Effector CD4-positive, alpha-beta T cell (primary cell): Measurements from ENCODE around the gene RASGRF2.
"Not testable (repeated sequence)": the region's sequence is repeated elsewhere in the genome, so short reads cannot be mapped to it uniquely, and the experiment has no call there.

Experiments
- DNase-seq: peaks from one replicate; pipeline ENCODE4 v3.0.0-alpha.2; 2020

RASGRF2 gene

DNA sequence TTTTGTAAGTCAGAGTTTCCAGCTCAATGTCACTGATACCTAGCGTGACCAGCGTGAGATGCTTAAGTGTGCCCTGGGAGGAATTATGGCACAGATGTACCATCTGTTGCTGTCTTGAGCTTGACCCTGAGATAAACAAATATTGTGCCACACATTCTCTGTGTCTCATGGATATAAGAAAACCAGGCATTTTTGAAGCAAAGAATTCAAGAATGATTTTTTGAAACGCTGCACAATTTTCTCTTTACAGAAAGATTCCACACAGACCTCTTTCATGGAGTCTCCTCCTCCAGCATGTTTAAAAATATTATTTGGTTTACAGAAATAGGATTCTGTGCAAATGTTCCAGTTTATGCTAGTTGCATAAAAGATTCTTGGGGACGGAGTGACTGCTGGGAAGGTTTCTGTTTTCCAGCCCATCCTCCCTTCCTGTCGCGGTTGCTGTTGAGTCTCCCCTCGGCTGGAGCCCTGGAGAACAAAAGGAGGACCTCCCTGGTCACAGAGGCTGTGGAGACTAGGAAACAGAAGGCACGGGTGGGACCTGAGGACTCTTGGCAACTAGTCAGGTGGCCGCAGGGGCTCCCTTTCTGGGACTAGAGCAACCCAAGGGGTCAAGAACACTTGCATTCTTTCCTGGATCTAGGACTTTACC is 120.8 kb downstream of the RASGRF2 start:
- DNase-seq = no peak

DNA sequence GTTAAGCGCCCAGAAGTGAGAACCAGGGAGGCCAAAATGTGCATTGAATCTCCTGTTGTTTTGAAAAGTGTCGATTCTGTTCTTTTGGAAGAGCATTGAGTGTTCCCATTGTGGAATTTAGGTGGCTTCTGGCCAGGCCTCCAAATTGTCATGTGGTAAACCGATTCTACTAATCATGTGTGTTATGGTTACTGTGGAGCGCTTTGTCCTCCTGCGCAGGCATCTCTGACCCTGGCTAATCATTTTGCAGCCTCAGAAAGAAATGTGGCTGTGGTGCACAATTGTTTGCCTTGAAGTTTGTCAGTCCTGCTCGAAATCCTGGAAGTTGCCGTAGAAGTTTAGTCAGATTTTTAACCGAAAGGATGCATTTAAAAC is 121.3 kb downstream of the RASGRF2 start:
- no peak for DNase-seq

DNA sequence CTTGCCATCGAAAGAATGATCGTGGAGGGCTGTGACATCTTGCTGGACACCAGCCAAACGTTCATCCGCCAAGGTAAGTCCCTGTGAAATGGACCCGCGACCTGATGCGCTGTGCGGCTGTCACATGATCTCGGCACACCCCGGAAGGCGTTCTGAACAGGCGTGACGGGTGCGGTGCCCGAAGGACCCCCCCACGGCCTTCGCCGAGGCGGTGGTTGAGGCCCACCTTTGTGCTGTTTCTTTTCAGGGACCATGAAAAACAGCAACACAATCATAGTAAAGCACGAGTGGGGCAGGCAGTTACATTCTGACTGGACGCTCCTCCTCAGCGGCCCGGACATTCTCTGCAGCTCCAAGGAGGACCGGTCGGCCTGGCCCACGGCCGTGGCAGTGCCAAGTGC is 126.7 kb downstream of the RASGRF2 start:
- DNase-seq = no peak

DNA sequence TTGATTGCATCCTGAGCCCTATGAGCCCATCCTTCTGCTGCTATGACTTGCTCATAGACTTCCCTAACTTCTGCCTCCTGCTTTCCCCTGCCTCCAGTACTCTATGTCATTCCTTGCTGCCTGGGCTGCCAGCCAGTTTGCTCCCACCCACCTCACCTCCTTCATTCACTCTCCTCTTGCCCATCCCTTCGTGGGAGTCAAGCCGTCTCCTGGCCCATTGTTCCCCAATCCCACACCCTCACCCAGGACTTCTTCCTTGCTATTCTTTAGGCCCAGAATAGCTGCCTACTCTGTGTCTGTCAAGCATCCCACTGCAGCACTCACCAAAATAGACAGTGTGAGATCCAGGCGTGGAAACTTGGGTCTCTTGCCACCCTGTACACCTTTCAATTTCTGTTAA is 131.0 kb downstream of the RASGRF2 start:
- DNase-seq = no peak

DNA sequence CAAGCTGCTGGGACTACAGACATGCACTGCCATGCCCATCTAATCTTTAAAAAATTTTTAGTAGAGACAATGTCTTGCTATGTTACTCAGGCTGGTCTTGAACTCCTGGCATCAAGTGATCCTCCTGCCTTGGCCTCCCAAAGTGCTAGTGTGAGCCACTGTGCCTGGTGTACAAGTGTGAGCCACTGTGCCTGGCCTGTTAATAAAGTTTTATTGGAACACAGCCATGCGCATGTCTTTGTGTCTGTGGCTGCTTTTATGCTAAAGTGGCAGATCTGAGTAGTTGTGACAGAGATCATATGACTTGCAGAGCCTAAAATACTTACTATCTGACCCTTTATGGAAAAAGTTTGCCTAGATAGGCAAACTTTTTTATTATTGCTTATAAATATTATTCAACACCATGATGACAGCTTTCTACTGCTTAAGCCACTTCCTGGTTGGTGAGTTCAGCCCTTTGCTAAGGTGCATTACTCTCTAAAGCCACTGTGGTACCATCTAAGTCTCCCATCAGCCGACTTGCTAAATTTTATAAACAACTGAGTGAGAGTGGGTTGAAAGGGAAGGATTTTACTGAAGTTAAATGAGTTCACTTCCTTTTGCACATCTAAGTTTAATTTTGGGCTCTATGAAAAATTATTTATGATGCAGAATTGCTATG is 133.5 kb downstream of the RASGRF2 start:
- no peak for DNase-seq

DNA sequence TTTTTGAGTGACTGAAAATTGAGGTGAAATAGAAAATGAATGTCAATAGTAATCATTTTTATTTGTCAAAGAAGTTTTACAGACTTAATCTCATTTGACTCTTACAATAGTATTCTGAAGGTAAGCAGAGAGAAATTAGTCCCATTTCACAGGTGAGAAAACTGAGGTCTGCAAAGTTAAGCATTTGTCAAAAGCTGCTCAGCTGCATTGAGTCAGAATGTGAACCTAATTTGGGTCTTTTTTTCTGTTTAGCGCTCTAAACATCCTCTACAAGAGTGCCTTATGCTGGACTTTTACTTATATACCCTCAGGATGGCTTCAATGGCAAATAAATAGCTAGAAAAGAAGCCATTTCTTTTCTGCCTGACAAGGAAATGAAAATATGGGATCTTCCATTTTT is 135.7 kb downstream of the RASGRF2 start:
- DNase-seq = no peak

DNA sequence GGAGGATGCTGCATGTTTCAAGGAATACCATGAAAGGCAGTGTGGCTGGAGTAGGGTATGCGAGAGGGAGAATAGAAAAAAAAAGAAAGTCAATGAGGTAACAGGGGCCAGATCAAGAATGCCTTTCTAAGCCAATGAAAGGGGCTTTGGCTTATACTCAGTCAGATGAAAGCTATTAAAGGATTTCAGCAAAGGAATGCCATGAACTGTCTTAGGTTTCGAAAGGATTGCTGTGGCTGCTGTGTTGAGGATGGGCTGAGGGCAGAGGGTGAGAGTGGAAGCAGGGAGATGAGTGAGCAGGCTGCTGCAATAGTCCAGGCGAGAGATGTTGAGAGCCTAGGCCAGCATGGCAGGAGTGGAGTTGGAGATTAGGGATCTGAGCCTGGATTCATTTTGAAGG is 137.6 kb downstream of the RASGRF2 start:
- DNase-seq = no peak

DNA sequence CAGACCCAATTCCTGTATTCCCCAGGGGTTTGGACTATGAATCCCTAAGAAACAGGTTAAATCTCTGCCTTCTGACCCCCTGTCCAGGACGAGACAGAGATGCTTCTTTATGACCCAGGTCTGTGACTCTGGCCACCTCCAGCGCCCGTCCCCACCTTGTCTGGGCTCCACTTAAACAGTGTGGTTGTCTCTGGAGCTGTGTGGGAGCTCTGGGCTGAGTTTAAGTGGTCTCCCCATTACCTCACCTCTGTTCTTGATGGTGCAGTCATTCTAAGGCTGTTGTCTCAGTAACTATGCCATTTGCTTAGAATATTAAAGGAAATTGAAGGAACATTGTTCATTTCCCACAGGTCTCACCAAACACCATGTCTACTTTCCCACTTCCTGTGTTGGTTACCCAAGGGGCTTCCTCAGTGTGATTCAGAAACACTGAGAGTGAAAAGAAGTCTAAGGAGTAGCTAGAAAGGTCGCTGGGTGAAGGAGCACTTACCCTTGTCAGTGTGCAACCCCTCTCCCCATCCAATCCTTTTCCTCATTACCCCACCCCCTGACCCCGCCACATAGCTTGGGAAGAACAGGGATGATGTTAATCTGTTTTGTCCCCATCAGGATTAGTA is 145.2 kb downstream of the RASGRF2 start:
- no peak for DNase-seq

DNA sequence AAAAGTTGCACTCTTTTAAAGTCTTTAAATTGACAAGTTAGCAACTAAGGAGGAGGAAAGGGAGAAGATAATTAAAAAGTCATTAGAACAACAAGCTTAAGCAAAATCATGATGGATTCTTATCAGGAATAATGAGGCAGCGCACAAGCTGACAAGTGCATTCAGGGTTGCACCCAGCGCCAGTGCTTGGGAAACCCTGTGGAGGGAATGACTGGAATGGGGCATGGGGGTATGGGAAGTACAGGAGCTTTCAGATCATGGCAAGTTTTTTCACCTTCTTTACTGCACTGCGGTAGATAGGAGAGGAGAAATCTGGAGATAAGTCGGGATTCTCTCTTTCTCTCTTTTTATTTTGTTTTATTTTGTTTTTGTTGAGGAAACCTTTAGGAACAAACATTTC is 155.1 kb downstream of the RASGRF2 start:
- DNase-seq = no peak

DNA sequence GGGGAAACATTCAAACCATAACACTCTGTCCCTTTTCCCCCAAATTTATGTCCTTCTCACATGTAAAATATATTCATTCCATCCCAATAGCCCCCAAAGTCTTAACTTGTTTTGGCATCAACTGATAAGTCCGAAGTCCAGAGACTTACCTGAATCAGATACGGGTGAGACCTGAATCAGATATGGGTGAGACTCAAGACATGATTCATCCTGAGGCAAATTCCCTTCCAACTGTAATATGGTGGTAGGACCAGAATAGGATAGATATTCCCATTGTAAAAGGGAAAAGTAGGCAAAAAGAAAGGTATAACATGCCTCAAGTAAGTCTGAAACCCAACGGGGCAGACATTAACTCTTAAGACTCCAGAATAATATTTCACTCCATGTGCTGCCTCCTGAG is 157.4 kb downstream of the RASGRF2 start:
- DNase-seq = no peak

DNA sequence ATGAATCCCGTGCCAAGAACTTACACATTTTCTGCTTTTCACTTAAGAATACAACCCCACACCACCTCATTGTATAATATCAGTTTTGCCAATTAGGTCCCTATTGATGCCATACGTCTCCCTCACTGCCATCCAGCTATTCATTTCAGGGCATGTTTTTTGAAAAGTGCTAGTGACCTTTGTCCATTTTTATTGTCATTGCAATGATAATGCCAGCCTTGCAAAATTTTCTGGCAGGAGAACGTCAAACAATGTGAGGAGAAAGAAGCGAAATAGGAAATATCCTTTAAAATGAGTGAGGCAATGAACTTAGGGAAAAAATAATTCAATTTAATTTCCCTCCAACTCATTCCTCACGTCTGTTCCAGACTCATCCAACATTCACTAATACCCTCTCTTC is 161.1 kb downstream of the RASGRF2 start:
- DNase-seq = no peak

DNA sequence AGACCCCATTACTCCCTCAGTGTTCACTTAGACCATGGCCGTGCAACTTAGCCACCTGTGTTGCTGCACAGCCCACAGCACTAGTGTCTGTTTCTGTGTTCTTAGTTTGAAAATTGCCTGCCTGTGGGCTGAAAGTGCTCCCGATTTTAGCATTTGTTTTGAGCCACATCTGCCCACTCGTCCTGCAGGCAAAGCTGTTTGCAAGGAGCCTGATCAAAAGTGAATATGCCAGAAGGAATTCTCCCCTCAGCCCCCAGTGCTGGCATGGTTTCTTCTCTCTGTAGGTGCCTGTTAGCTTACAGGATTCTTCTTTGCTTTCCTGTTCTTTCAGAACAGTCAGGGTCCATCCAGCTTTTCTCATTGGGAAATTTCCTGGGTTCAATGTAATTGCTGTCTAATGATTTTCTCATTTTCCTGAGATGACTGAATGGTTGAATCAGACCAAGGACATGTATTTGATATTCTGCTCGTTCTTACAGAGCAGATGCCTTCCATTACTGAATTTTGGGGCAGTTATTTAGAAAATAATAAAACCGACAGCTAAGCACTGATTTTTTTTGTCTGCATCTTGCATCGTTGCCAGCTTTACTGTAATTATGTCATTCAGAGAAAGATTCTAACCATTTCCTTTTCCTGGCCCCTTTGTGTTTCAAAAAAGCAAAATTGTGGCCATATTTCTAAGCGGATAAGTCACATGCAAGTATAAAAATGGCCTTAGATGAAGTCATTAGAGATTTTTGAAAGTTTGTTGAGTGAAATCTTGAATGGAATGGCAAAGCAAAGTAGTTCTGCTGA is 161.9 kb downstream of the RASGRF2 start:
- no peak for DNase-seq

DNA sequence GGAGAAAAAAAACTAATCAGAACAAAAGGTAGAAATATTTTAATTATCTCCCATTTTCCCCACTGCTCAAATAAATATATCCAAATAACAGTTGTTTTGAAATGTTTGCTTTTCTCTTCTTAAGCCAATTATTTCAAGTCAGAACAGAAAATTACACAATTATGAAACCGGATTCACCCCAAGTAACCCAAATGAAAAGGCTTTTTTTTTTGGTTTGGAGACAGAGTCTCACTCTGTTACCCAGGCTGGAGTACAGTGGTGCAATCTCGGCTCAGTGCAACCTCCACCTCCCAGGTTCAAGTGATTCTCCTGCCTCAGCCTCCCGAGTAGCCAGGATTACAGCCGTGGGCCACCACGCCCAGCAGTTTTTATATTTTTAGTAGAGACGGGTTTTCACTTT is 164.5 kb downstream of the RASGRF2 start:
- DNase-seq = not testable (repeated sequence)

DNA sequence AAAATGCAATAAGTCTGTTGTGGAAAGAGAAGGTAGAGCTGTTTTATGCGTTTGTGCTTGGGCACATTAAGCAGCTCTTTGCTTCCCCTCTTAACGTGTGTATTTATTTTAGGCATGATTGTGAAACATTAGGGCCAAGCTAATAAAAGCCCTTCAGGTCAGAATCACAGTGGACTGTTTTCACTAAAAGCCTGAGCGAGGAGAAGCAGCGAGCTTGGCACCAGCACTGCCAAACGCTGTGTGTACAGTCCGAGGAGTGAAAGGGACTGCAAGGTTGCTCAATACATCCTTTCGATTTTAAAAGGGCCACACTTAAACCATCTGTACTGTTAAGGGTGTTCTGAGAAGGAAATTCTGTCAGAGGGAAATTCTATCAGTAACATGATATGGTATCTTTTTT is 165.8 kb downstream of the RASGRF2 start:
- DNase-seq = no peak

DNA sequence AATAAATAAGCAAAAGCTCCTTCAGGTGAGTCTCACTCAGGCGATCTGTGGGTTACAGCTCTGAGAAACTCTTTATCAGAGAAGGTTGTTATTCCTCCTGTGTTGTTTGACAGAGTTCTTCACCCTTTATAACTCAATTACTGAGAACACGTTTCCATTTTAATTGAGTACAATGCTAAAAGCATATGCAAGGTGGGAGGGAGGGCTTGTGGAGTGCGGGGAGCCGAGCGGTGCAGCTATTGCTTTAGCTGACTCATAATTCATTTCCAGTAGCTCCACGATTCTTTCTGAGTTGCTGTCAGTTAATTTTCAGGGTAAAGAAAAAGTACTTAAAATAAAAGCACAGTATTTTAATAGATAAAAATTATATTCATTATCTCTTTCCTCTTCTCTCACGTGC is 168.3 kb downstream of the RASGRF2 start:
- no peak for DNase-seq

DNA sequence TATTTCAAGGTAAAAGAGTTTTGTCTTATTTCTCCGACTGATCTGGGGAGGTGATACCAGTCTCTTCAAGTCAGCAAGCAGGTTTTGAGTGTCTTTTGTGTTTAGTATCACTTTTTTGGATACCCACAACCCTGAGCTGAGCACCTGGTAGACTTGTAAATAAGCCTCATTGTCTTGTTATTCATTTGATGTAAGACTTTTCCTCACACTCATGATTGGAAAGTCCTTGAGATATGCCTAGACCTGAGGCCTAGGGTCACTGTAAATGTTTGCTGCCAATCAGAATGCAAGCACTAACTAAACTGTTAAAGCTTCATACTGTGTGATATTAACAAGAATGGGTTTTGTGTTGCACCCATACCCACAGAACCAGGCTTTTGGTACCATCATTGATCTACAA is 172.2 kb downstream of the RASGRF2 start:
- DNase-seq = no peak

DNA sequence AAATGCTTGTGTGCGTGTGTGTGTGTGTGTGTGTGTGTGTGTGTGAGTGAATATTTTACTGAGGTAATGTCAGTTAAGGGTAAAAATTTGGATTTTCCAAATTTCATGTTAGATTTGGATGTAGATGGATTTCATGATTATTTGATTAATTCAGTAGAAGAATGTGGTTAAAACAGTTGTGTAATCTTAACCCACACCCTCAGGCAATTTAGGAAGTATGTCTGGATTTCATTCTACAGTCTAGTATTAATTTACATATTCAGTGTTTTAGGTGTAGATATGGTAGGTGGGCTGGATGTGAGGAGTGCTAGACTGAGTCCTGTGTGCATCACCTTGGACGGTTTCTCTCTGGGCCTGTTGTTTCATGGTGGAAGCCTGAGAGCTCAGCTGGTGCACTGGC is 173.9 kb downstream of the RASGRF2 start:
- no peak for DNase-seq

DNA sequence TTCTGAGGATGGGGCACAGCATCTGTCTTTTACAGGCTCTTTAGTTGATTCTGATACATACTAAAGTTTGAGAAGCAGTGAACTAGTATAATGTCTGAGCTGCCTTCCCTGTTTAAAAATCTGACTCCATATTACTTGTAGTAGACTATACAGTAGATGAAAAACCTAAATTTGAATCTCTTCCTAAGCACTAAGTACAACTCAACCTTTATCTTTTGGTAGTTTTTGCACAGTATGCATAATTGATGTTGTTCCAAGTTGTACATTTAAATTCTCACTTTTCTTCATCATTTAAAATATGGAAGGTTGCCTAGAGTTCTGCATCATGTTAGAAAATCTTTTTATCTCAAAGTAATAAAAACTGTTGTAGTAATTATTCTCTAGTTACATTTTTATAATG is 174.4 kb downstream of the RASGRF2 start:
- DNase-seq = no peak

DNA sequence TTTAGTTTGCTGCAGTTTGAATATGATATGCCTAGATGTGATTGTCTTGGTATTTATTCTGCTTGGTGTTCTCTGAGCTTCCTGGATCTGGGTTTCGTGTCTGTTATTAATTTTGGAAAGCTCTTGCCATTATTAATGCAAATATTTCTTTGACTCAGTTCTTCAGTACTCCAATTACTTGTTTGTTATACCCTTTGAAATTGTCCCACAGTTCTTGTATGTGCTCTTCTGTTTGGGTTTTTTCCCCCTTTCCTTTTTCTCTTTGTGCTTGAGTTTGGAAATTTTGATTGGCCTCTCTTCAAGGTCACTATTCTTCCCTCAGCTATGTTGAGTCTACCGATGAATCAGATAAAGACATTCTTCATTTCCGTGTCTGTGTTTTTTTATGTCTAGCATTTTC is 176.4 kb downstream of the RASGRF2 start:
- DNase-seq = no peak

DNA sequence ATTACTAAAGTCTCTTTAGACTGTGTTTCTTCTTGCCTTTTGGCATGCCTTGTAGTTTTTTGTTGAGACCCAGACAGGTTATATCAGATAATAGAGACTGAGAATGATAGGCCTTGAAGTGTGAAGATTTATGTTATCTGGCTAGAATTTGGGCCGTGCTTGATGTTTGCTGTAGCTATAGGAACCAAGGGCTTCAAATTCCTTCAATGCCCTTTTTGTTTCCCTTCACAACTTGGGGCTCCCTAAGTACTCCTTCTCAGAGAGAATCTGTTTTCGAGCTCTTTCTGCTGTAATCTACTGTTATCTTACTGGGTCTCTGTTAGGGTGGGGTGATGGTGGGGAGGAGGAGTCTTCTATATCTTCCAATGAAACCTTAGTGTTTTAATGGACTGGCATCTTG is 177.7 kb downstream of the RASGRF2 start:
- DNase-seq = no peak

DNA sequence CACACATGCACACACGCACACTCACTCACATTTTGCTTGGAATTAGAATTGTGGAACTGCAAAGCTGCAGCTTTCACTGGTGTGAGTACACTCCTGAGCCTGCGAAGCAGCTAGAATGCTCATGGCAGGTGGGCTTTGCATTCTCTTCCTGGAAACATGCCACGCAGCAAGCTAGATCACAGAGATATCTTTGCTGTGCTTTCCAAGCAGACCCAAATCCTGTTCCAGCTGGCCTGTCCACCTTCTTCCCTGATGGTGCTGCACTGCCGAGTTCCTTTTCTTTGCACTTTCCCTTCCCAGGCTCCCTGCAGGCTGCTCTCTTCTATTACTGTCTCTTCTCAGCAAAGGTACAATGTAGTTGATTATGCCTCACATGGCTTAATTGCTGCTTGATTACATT is 180.3 kb downstream of the RASGRF2 start:
- no peak for DNase-seq

DNA sequence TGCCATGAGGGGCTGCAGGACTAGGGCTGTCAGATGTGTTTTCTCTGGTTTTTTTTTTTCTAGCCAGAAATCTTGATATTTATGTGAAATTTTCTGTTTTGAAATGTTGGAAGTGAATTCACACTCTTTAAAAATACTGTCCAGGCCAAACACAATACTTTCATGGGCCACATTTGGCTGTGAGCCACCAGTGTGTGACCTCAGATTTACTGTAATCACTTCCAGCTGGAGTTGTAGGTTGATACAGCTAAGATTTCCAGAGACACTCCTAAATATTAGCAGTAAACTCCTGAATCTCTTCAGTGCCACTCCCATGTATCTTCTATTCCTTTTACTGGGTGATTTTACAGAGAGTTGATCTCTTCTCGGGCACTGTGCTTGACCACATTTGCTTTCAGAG is 180.8 kb downstream of the RASGRF2 start:
- DNase-seq = no peak

DNA sequence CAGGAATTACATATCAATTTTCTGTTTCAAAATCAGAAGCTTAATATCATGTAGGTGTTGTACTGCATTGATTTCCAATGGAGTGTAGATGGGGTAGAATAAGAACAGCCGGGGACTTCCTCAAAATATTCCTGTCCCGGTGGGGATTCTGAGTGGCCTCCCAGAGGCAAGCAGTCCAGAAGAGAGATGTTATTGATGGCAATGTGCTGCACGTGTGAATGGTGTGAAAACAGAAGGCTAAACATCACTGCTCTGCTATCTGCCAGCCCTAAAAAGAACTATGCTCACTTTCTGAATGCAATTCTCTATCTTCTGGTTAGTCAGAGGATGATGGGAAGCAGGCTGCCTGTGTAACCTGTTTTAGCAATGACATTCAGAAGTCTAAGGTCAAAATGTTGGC is 181.9 kb downstream of the RASGRF2 start:
- no peak for DNase-seq
